ENCODE data around the gene ARMH3.

Gene ARMH3

DNA sequence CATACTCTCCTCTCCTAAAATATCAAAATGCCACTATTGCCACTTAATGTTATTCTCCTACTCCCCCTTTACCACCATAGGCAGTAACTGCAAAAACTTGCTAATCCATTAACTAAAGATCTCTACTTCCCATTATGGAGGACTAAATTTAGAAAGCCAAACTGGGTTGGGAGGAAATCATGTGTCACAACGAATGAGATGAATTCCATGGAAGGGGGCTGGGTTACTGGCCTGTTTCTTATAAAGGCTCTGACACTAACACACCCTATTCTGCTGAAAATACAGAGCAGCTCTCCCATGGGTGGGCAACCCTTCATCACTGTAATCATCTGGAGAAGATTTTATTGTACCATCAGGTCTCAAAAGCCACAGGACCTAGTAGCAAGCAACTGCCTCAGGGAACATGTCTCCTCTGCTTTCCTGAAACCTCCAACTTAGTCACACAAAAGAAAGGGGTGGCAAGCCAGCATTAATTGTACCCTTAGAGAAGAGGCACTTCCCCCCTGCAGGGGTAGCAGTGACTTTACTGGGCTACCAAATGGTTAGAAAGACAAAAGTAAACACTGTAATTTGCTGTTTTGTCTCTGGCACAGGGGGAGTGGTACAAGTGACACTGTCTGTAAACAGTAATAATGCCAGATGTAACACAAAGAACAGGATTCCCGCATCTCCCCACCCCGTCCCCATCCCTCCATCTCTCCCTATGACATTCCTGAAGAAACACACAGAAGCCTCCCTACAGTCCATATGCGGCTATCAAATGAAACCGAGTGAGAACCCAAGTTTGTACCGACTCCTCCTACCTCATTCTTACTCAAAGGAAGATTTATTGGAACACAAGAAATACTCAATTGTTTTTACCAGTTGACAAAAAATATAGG lies 81.6 kb downstream of the ARMH3 start:
- no peak for TF ChIP-seq ZFX (IDR thresholded peaks at IDR 0.05; ENCODE audit: borderline replicate concordance)
- TF ChIP-seq, protein P1, sequence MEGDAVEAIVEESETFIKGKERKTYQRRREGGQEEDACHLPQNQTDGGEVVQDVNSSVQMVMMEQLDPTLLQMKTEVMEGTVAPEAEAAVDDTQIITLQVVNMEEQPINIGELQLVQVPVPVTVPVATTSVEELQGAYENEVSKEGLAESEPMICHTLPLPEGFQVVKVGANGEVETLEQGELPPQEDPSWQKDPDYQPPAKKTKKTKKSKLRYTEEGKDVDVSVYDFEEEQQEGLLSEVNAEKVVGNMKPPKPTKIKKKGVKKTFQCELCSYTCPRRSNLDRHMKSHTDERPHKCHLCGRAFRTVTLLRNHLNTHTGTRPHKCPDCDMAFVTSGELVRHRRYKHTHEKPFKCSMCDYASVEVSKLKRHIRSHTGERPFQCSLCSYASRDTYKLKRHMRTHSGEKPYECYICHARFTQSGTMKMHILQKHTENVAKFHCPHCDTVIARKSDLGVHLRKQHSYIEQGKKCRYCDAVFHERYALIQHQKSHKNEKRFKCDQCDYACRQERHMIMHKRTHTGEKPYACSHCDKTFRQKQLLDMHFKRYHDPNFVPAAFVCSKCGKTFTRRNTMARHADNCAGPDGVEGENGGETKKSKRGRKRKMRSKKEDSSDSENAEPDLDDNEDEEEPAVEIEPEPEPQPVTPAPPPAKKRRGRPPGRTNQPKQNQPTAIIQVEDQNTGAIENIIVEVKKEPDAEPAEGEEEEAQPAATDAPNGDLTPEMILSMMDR (IDR thresholded peaks at IDR 0.05): no peak
- no peak overlapping the region for H3K27ac ChIP-seq

DNA sequence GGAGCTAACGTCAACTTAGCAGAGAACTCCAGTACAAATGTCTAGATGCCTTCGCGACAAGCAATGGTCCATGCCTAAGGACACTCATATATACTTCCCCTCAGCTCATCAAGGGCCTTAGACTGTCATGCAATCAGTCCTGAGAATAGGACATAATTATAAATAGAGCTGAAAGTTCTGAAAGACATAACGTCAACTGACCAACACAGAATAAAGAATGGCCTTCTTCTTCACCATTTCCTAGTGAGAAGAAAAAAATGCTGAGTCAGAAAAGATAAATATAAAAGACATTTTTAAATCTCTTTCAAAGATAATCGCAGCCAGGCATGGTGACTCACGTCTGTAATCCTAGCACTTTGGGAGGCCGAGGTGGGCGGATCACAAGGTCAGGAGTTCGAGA lies 83.2 kb downstream of the ARMH3 start:
- H3K27ac ChIP-seq: no peak overlapping the region
- TF ChIP-seq, protein P1 (IDR thresholded peaks at IDR 0.05): no peak
- no peak for TF ChIP-seq ZFX (IDR thresholded peaks at IDR 0.05; ENCODE audit: borderline replicate concordance)

DNA sequence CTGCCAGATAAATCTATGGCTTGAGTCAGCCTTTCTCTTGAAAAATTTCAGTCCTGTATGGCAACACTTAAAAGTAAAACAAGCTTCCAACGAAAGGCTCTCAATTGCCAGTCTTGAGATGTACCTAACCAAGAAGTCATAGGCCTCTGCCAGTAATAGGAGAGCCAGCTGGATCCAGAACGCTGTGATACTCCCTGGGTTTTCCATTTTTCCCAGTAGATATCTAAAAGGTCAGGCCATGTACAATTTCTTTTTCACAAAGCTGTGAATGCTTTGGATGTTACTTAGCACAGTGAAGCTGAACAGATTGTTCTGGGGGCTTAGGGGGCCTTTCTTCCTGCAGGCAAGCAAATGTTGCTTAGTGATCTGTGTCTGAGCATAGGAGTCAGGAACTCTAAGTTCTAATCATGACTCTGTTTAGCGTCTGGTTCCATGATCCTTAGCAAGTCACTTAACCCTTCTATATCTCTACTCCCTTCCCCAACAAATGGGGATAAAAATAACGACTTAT lies 86.5 kb downstream of the ARMH3 start:
- TF ChIP-seq, protein P1 (IDR thresholded peaks at IDR 0.05): no peak
- H3K27ac ChIP-seq: no peak overlapping the region

DNA sequence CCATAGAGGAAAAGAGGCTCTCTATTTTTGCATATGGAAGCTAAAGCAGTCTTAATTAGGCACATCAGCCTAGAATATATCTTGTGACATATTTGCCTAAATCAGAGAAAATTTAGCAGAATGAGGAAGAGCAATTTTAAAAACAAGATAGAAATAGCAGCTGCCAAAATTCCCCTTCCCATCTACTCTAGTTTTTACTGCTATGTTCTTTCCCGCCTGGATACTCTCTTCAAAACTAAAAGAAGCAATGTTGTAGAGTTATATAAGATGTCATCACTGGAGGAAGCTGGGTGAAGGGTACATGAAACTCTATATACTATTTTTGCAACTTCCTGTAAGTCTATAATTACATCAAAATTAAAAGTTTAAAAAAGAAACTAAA lies 87.0 kb downstream of the ARMH3 start:
- no peak overlapping the region for H3K27ac ChIP-seq
- TF ChIP-seq, protein P1 (IDR thresholded peaks at IDR 0.05): no peak
- TF ChIP-seq ZFX (IDR thresholded peaks at IDR 0.05; ENCODE audit: borderline replicate concordance): no peak

DNA sequence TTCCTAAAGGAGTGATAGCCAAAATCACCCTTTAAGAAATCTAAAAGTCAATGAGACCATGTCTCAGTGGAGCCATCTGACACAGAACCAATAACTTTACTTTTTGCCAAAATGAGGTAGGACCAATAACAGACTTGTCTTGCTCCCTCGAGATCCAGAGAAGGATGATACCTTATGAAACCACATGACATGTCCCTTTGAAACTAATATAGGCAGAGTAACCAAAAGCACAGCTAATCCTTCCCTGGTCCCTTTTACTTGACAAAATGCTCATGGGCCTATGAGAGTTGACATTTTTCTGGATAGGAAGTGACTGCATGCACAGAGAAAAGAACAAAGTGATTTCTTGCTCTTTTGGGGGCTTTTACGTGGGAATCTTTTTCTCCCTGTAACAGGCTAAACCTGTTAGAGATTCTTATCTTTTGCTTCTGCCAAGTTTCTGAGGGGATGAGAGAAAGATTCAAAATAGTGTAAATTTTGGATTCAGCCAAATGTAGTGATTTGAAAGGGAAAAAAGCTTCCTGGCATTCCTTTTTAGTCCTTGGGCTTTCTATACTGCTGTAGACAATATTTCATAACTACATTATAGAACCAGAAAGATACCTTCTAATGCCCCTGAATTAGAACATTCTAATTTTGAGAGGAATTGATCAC lies 87.6 kb downstream of the ARMH3 start:
- H3K27ac ChIP-seq: no peak overlapping the region

DNA sequence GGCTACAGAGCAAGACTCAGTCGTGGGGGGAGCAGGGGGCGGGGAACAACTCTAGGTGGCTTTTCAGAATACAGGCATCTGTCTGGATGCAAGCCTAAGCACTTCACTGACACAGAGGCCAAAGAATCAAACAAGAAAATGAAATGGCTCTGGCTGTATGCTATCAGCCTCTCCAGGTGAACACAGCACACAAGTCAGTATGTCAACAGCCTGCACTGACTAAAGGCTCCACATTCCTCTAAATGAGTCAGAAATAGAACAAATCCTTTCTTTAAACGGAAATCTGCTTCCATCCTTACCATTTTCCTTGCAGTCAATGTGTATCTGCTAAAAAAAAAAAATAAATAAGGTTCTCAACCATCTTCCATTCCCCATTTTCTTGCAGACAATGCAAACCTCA lies 88.3 kb downstream of the ARMH3 start:
- no peak overlapping the region for H3K27ac ChIP-seq
- TF ChIP-seq, protein P1 (IDR thresholded peaks at IDR 0.05): no peak
- TF ChIP-seq ZFX (IDR thresholded peaks at IDR 0.05; ENCODE audit: borderline replicate concordance): no peak

More for the DNA sequence above, 87.6 kb downstream of the ARMH3 start:
- no peak for TF ChIP-seq ZFX (IDR thresholded peaks at IDR 0.05; ENCODE audit: borderline replicate concordance)
- TF ChIP-seq, protein P1 (IDR thresholded peaks at IDR 0.05): no peak

DNA sequence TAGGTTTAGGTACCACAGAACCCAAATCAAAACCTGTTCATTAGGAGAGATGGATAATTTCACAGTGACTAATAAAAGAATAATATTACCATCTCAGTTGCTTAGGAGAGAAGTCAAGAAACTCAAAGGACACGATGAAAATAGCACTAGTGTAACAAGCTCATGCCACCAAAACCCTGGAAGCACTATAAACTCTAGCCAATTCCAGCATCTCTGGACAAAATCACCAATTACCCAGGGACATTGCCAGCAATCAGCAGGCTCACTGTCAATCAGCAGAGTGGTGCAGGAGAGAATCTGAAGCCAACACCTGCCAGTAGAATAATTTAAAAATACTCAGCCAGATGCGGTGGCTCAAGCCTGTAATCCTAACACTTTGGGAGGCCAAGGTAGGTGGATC lies 88.9 kb downstream of the ARMH3 start:
- H3K27ac ChIP-seq: no peak overlapping the region

More for the DNA sequence above, 88.9 kb downstream of the ARMH3 start:
- no peak for TF ChIP-seq ZFX (IDR thresholded peaks at IDR 0.05; ENCODE audit: borderline replicate concordance)
- TF ChIP-seq, protein P1 (IDR thresholded peaks at IDR 0.05): no peak

All from 22Rv1 (cell line).